ENCODE data around the gene CACNB4.

Gene CACNB4

GRCh38 chr2:152097801-152098495 is 896 bp downstream of the CACNB4 start:
- peak overlapping the region; percentile 64 for H3K4me2 ChIP-seq (ENCODE audit: low read length)
- no peaks in the 10 kb centered on the region for H3K36me3 ChIP-seq (ENCODE audit: control insufficient read depth, insufficient read depth, low read length)
- no peak overlapping the region for H3K9ac ChIP-seq
- no peak overlapping the region for H3K27ac ChIP-seq
- peak overlapping the region; percentile 53 for H3K4me3 ChIP-seq (ENCODE audit: low read depth, low read length)
- H3K9me3 ChIP-seq (ENCODE audit: control insufficient read depth, low read length), result no peaks in the 10 kb centered on the region
- no peak for TF ChIP-seq CTCF (IDR thresholded peaks at IDR 0.05)
- peak overlapping the region; percentile 80 for H2AFZ ChIP-seq
- no peaks in the 10 kb centered on the region for H3K27me3 ChIP-seq (ENCODE audit: control insufficient read depth, insufficient read depth, low read length)
- peaks cover 3% of the 10 kb centered on the region for H3K4me1 ChIP-seq
- H3K79me2 ChIP-seq, result no peaks in the 10 kb centered on the region

- H3K4me3 ChIP-seq (ENCODE audit: low read depth, low read length), result peak overlapping the region; percentile 53
- no peak for TF ChIP-seq CTCF (IDR thresholded peaks at IDR 0.05)
- no peak overlapping the region for H3K27ac ChIP-seq
- peak overlapping the region; percentile 80 for H2AFZ ChIP-seq
- H3K9me3 ChIP-seq (ENCODE audit: control insufficient read depth, low read length), result no peaks in the 10 kb centered on the region
- peak overlapping the region; percentile 64 for H3K4me2 ChIP-seq (ENCODE audit: low read length)
- no peak overlapping the region for H3K9ac ChIP-seq
- peaks cover 3% of the 10 kb centered on the region for H3K4me1 ChIP-seq
- H3K79me2 ChIP-seq, result no peaks in the 10 kb centered on the region
- no peaks in the 10 kb centered on the region for H3K36me3 ChIP-seq (ENCODE audit: control insufficient read depth, insufficient read depth, low read length)
- no peaks in the 10 kb centered on the region for H3K27me3 ChIP-seq (ENCODE audit: control insufficient read depth, insufficient read depth, low read length)
Measured at GRCh38 chr2:152097290-152097800, 1.5 kb downstream of the CACNB4 start.

- H3K4me3 ChIP-seq (ENCODE audit: low read depth, low read length), result no peak overlapping the region
- H3K27me3 ChIP-seq (ENCODE audit: control insufficient read depth, insufficient read depth, low read length), result no peaks in the 10 kb centered on the region
- TF ChIP-seq CTCF (IDR thresholded peaks at IDR 0.05), result no peak
- H3K79me2 ChIP-seq, result no peaks in the 10 kb centered on the region
- H3K9ac ChIP-seq, result no peak overlapping the region
- no peaks in the 10 kb centered on the region for H3K36me3 ChIP-seq (ENCODE audit: control insufficient read depth, insufficient read depth, low read length)
- H3K27ac ChIP-seq, result no peak overlapping the region
- H2AFZ ChIP-seq, result no peak overlapping the region
- peaks cover 3% of the 10 kb centered on the region for H3K4me1 ChIP-seq
- no peak overlapping the region for H3K4me2 ChIP-seq (ENCODE audit: low read length)
- no peaks in the 10 kb centered on the region for H3K9me3 ChIP-seq (ENCODE audit: control insufficient read depth, low read length)
Measured at GRCh38 chr2:152095146-152095545, 3.7 kb downstream of the CACNB4 start.

GRCh38 chr2:152094014-152094413 is 4.8 kb downstream of the CACNB4 start:
- H3K4me3 ChIP-seq (ENCODE audit: low read depth, low read length), result no peak overlapping the region
- no peaks in the 10 kb centered on the region for H3K9me3 ChIP-seq (ENCODE audit: control insufficient read depth, low read length)
- peaks cover 3% of the 10 kb centered on the region for H3K4me1 ChIP-seq
- H2AFZ ChIP-seq, result no peak overlapping the region
- no peaks in the 10 kb centered on the region for H3K36me3 ChIP-seq (ENCODE audit: control insufficient read depth, insufficient read depth, low read length)
- H3K27ac ChIP-seq, result no peak overlapping the region
- no peaks in the 10 kb centered on the region for H3K27me3 ChIP-seq (ENCODE audit: control insufficient read depth, insufficient read depth, low read length)
- TF ChIP-seq CTCF (IDR thresholded peaks at IDR 0.05), result no peak
- no peaks in the 10 kb centered on the region for H3K79me2 ChIP-seq
- H3K4me2 ChIP-seq (ENCODE audit: low read length), result no peak overlapping the region
- no peak overlapping the region for H3K9ac ChIP-seq

GRCh38 chr2:152093464-152093863 is 5.4 kb downstream of the CACNB4 start:
- H3K4me1 ChIP-seq, result peaks cover 3% of the 10 kb centered on the region
- TF ChIP-seq CTCF (IDR thresholded peaks at IDR 0.05), result no peak
- H3K9me3 ChIP-seq (ENCODE audit: control insufficient read depth, low read length), result no peaks in the 10 kb centered on the region
- H3K36me3 ChIP-seq (ENCODE audit: control insufficient read depth, insufficient read depth, low read length), result no peaks in the 10 kb centered on the region
- H3K27me3 ChIP-seq (ENCODE audit: control insufficient read depth, insufficient read depth, low read length), result no peaks in the 10 kb centered on the region
- H3K4me2 ChIP-seq (ENCODE audit: low read length), result no peak overlapping the region
- H3K79me2 ChIP-seq, result no peaks in the 10 kb centered on the region
- no peak overlapping the region for H2AFZ ChIP-seq
- no peak overlapping the region for H3K27ac ChIP-seq
- no peak overlapping the region for H3K9ac ChIP-seq
- no peak overlapping the region for H3K4me3 ChIP-seq (ENCODE audit: low read depth, low read length)

Data from parathyroid adenoma (tissue), 2 donors.